ENCODE results near the gene AXL. TPM values are rescaled to one million over a fixed set of nuclear protein-coding genes. Genes with fewer than 3 reads are reported as not detected.

The AXL gene
- total and polyA plus RNA-seq, 9 of the 15 experiments (the other 6 are each of a cell fraction or from before 2014, with no cell fraction given), result 0.80 to 6.6 (median 1.6) TPM

GRCh38 chr19:41310033-41310831 lies 91.2 kb downstream of the AXL start, which contains the start of gene CCDC97 (continued):
- peak; percentile 70 for TF ChIP-seq GMEB1 (CRISPR knock-in tag; IDR thresholded peaks at IDR 0.05)
- TF ChIP-seq CUX1 (CRISPR knock-in tag; IDR thresholded peaks at IDR 0.05), result no peak
- 0 out of 2 replicates have a peak, but pooled peaks have one; percentile 29 for TF ChIP-seq LEF1 (IDR thresholded peaks at IDR 0.05)
- no peak for TF ChIP-seq STAT6 (CRISPR knock-in tag; IDR thresholded peaks at IDR 0.05)
- TF ChIP-seq ZKSCAN8 (CRISPR knock-in tag; IDR thresholded peaks at IDR 0.05), result no peak
- TF ChIP-seq XRCC5 (IDR thresholded peaks at IDR 0.05; ENCODE audit: low read depth, low read length), result peak; percentile 97
- peak; percentile 88; the same call in 1 of the 2 replicates for TF ChIP-seq ERF (CRISPR knock-in tag; IDR thresholded peaks at IDR 0.05)
- peak; percentile 93 for TF ChIP-seq SP1 (CRISPR knock-in tag; IDR thresholded peaks at IDR 0.05)
- no peak for TF ChIP-seq XRCC3 (IDR thresholded peaks at IDR 0.05)
- no peak for TF ChIP-seq ARID3A (IDR thresholded peaks at IDR 0.05; ENCODE audit: borderline replicate concordance, low read depth, low read length)
- TF ChIP-seq BRD9 (IDR thresholded peaks at IDR 0.05; ENCODE audit: low read depth, partially characterized antibody), result peak; percentile 80
- TF ChIP-seq HNRNPH1 (optimal IDR thresholded peaks at IDR 0.05; ENCODE audit: low read depth, low read length), result no peak
